ENCODE data around the gene KIAA1755.

GRCh38 chr20:38283236-38283635, 22.7 kb upstream of the KIAA1755 start:
- TF ChIP-seq POLR2A (IDR thresholded peaks at IDR 0.05; ENCODE audit: low read length) (no peak), GATA1 (IDR thresholded peaks at IDR 0.05; ENCODE audit: low read depth, low read length) (no peak)

Data from erythroblast (primary cell).